Measurements from ENCODE around the gene COL4A5. TPM values are rescaled to one million over a fixed set of nuclear protein-coding genes. Genes with fewer than 3 reads are reported as not detected.

COL4A5 gene
- total and polyA plus RNA-seq, 2 experiments from 2014 or later = 28.6 to 99.0 TPM

DNA sequence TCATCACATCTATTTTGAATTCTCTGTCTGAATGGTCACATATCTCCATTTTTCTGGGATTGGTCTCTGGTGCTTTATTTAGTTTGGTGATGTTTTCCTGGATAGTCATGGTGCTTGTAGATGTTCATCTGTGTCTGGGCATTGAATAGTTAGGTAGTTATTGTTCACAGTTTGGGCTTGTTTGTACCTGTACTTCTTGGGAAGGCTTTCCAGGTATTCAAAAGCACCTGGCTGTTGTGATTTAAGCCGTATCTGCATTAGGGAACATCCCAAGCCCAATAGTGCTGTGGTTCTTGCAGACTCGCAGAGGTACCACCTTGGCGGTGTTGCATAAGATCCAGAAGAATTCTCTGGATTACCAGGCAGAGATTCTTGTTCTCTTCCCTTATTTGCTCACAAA is 44.6 kb downstream of the COL4A5 start:
- H3K9me3 ChIP-seq (ENCODE audit: low read depth) = peaks cover 4% of the 10 kb centered on the region
- 83% methylated on average over 3 of the region's 3 CpGs for WGBS (ENCODE audit: low lambda C conversion rate, missing lambda C conversion rate)
- H3K27me3 ChIP-seq = no peaks in the 10 kb centered on the region
- H3K9me2 ChIP-seq (replicated peaks; ENCODE audit: insufficient read depth) = no peaks in the 10 kb centered on the region
- no peak overlapping the region for H3K4me2 ChIP-seq
- no peaks in the 10 kb centered on the region for H3K36me3 ChIP-seq (replicated peaks; ENCODE audit: insufficient read depth, low read depth)
- TF ChIP-seq EZH2 (IDR thresholded peaks at IDR 0.05; ENCODE audit: borderline replicate concordance) = no peak
- TF ChIP-seq, protein P1, sequence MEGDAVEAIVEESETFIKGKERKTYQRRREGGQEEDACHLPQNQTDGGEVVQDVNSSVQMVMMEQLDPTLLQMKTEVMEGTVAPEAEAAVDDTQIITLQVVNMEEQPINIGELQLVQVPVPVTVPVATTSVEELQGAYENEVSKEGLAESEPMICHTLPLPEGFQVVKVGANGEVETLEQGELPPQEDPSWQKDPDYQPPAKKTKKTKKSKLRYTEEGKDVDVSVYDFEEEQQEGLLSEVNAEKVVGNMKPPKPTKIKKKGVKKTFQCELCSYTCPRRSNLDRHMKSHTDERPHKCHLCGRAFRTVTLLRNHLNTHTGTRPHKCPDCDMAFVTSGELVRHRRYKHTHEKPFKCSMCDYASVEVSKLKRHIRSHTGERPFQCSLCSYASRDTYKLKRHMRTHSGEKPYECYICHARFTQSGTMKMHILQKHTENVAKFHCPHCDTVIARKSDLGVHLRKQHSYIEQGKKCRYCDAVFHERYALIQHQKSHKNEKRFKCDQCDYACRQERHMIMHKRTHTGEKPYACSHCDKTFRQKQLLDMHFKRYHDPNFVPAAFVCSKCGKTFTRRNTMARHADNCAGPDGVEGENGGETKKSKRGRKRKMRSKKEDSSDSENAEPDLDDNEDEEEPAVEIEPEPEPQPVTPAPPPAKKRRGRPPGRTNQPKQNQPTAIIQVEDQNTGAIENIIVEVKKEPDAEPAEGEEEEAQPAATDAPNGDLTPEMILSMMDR (IDR thresholded peaks at IDR 0.05; ENCODE audit: poor library complexity) = no peak
- no peak for TF ChIP-seq EZH2phosphoT487 (IDR thresholded peaks at IDR 0.05; ENCODE audit: low read depth, severe bottlenecking, unreplicated experiment)
- no peaks in the 10 kb centered on the region for H3K4me1 ChIP-seq (ENCODE audit: insufficient read depth)
- no peak overlapping the region for H3K27ac ChIP-seq
- no peaks in the 10 kb centered on the region for H4K20me1 ChIP-seq (ENCODE audit: insufficient read depth, poor library complexity, severe bottlenecking)
- no peak overlapping the region for H2AFZ ChIP-seq
- no peak for DNase-seq (ENCODE audit: low spot score)
- H3K4me3 ChIP-seq = no peak overlapping the region
- H3K79me2 ChIP-seq = peaks cover 3% of the 10 kb centered on the region

DNA sequence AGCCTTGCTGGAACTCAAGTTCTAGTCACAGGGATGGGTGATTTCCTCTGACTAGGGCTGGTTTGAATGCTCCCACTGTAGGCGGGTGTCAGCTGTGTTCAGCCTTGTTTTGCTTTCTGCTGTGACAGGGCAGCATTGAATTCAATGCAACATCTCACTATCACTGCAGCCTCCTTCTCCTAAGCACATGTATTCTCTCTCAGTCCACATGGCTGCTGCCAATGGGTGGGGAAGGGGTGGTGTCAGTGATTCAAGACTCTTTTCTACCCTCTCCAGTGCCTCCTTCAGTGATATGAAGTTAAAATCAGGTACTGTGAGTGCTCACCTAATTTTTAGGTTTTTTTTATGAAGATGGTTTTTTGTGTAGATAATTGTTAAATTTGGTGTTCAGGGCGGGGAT is 46.3 kb downstream of the COL4A5 start:
- WGBS (ENCODE audit: low lambda C conversion rate, missing lambda C conversion rate) = 73% methylated on average over 2 of the region's 2 CpGs
- H3K27me3 ChIP-seq = no peaks in the 10 kb centered on the region
- TF ChIP-seq, protein P1 (IDR thresholded peaks at IDR 0.05; ENCODE audit: poor library complexity) = no peak
- TF ChIP-seq EZH2 (IDR thresholded peaks at IDR 0.05; ENCODE audit: borderline replicate concordance) = no peak
- H2AFZ ChIP-seq = no peak overlapping the region
- no peak overlapping the region for H3K4me3 ChIP-seq
- H4K20me1 ChIP-seq (ENCODE audit: insufficient read depth, poor library complexity, severe bottlenecking) = no peaks in the 10 kb centered on the region
- H3K27ac ChIP-seq = no peak overlapping the region
- peaks cover 3% of the 10 kb centered on the region for H3K79me2 ChIP-seq
- no peak for DNase-seq (ENCODE audit: low spot score)
- no peaks in the 10 kb centered on the region for H3K9me2 ChIP-seq (replicated peaks; ENCODE audit: insufficient read depth)
- H3K9me3 ChIP-seq (ENCODE audit: low read depth) = peaks cover 4% of the 10 kb centered on the region
- H3K36me3 ChIP-seq (replicated peaks; ENCODE audit: insufficient read depth, low read depth) = no peaks in the 10 kb centered on the region
- H3K4me1 ChIP-seq (ENCODE audit: insufficient read depth) = no peaks in the 10 kb centered on the region
- no peak overlapping the region for H3K4me2 ChIP-seq

DNA sequence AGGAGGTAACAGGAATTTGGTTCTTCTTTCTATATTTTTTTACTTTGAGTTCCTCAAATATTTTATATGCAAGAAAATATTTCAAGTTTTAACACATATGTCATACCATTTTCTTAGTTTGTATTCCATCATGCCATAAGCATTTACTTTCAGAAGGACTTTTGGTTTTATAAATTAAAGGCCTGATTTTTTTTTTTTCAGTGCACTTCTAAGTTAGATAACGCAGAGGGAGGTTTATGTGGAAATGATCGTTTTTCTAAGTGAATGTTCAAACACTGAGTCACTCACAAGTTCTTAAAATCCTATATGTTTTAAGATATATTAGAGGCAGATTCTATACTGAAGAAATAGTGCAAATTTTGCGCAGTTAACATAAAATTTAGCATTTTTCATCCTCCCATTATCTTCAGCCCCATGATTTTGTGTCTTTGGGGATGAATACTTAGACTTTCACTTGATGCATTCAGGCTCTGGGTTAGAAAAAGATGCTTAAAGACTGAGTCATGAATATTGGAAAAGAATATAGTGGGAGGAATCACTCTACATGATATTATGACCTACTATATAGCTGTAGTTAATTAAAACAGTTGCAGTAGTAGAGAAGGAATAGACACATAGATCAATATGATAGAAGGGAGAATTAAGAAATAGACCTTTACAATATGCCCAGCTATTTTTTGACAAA is 54.9 kb downstream of the COL4A5 start:
- Histone ChIP-seq H4K20me1 (ENCODE audit: insufficient read depth, poor library complexity, severe bottlenecking) (no peaks in the 10 kb centered on the region), H3K79me2 (no peaks in the 10 kb centered on the region), H3K9me3 (ENCODE audit: low read depth) (no peaks in the 10 kb centered on the region), H3K4me1 (ENCODE audit: insufficient read depth) (no peaks in the 10 kb centered on the region), H3K4me3 (no peak overlapping the region), H3K27me3 (no peaks in the 10 kb centered on the region), H3K9me2 (replicated peaks; ENCODE audit: insufficient read depth) (no peaks in the 10 kb centered on the region), H3K4me2 (no peak overlapping the region), H3K27ac (no peak overlapping the region), H2AFZ (no peak overlapping the region), H3K36me3 (replicated peaks; ENCODE audit: insufficient read depth, low read depth) (no peaks in the 10 kb centered on the region)
- TF ChIP-seq EZH2phosphoT487 (IDR thresholded peaks at IDR 0.05; ENCODE audit: low read depth, severe bottlenecking, unreplicated experiment) (no peak), EZH2 (IDR thresholded peaks at IDR 0.05; ENCODE audit: borderline replicate concordance) (no peak)
- TF ChIP-seq, protein P1 (IDR thresholded peaks at IDR 0.05; ENCODE audit: poor library complexity) = no peak
- WGBS (ENCODE audit: low lambda C conversion rate, missing lambda C conversion rate) = 53% methylated on average over 3 of the region's 3 CpGs
- no peak for DNase-seq (ENCODE audit: low spot score)
